Esophagus squamous epithelium (tissue), 4 donors: Measurements from ENCODE around the gene NUP153.
A peak's percentile ranks its signal among the peaks of the same experiment; 100 is the strongest.

Source experiments
- POLR2A ChIP-seq, 4 donors: fragments of 450-650 bp; IDR thresholded peaks; one replicate each; pipeline ENCODE4 v1.6.1; 2017; ENCODE audit warnings: antibody characterized with exemption in 4 of 4, mild to moderate bottlenecking in 4 of 4, moderate library complexity in 3 of 4
- TF ChIP-seq, protein P1 (sequence below), 6 experiments: fragments of 450-650 bp in 4 of 6; fragments of 200-600 bp in 2 of 6; sonication (generic) in 2 of 6; IDR thresholded peaks; one replicate each; pipeline ENCODE4 v1.5.1; 2016 to 2019; ENCODE audit warnings: antibody characterized with exemption in 6 of 6, mild to moderate bottlenecking in 4 of 6, moderate library complexity in 4 of 6

DNA sequence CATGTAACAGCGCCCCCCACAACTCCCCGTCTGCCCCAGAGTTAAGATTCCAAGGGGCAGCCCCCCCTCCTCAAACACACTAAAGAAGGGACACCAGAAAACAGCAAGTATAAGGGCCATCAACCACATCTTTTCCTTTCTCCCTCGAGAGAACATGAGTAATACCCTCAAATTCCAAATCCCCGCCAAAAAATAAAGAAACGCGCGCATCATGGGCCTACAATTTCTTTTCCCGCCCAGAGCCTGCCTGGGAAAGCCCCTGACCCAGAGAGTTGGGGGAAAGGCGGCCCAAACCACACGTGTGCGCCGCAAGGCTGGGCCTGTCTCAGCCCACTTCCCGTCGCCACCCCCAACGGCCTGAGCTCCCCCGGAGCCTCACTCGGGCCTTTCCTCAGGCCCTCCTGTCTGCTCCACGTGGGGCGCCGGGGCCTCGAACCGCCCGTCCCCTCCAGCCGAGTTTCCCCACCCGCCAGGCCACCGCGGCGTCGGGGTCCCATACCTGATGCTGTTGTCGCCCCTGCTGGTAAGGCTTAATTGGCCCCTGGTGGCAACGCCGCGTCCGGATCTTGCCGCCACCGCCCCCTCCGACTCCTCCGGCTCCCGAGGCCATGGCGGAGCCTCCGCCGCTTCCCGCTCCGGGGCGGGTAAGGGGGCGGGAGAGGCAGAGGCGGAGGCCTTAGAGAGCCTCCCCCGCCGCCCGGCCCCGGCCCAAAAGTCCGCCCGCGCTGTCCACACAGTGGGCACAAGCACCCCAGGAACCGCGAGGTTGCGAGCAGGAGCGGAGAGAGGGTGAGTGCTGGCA lies 746 bp downstream of the NUP153 start:
- peak in 1 of 4 donors; percentile 7 for TF ChIP-seq POLR2A (IDR thresholded peaks at IDR 0.05)
- TF ChIP-seq, protein P1, sequence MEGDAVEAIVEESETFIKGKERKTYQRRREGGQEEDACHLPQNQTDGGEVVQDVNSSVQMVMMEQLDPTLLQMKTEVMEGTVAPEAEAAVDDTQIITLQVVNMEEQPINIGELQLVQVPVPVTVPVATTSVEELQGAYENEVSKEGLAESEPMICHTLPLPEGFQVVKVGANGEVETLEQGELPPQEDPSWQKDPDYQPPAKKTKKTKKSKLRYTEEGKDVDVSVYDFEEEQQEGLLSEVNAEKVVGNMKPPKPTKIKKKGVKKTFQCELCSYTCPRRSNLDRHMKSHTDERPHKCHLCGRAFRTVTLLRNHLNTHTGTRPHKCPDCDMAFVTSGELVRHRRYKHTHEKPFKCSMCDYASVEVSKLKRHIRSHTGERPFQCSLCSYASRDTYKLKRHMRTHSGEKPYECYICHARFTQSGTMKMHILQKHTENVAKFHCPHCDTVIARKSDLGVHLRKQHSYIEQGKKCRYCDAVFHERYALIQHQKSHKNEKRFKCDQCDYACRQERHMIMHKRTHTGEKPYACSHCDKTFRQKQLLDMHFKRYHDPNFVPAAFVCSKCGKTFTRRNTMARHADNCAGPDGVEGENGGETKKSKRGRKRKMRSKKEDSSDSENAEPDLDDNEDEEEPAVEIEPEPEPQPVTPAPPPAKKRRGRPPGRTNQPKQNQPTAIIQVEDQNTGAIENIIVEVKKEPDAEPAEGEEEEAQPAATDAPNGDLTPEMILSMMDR (IDR thresholded peaks at IDR 0.05): peak in 3 of 6 experiments; percentile 16 to 28 (median 26)
